HG02981 (cell line): Measurements from ENCODE around the gene COA5.

Experiments
- ATAC-seq: cut with Tn5 transposase; IDR thresholded peaks from one replicate; pipeline ENCODE4 v1.9.1; 2021; ENCODE audit warnings: mild to moderate bottlenecking, moderate library complexity; ENCODE audit not compliant: unreplicated experiment

COA5 gene

GRCh38 chr2:98554116-98554861 is 54.0 kb downstream of the COA5 start:
- ATAC-seq = no peak

GRCh38 chr2:98552499-98553179 is 55.7 kb downstream of the COA5 start:
- ATAC-seq = no peak

DNA sequence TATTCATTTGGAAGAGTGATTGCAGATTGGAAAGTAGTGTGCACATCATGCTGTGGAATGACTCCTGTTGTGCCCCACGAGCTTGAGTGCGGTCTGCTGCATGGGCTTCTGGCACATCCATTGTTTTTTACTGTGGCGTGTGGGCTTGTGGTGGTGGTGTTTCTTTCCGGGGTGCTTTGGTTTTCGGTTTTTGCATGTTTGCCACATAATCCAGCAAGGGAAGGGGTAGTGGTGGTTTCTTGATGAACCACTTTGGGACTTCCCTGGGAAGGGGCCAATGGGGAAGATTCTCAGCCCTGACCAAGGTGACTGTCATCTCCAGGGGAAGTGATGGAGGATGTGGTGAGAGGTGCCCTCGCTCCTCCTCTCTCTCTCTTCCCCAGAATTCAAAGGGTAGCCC is 57.0 kb downstream of the COA5 start:
- ATAC-seq = no peak

- ATAC-seq = no peak
Observed at GRCh38 chr2:98550165-98550564, 58.1 kb downstream of the COA5 start.
